Aorta (tissue), 5 donors: ENCODE results near the gene IGSF6. TPM values are rescaled to one million over a fixed set of nuclear protein-coding genes. Genes with fewer than 3 reads are reported as not detected.
"Not testable (repeated sequence)": the region's sequence is repeated elsewhere in the genome, so short reads cannot be mapped to it uniquely, and the experiment has no call there.

Source experiments
- ATAC-seq: fragments of 200-7000 bp; cut with Tn5 transposase; one replicate; pipeline ENCODE4 v1.9.1; 2022; ENCODE audit warnings: moderate library complexity; ENCODE audit not compliant: low FRiP score
- DNase-seq, 2 donors: peaks; one replicate each; pipeline ENCODE4 v3.0.0-alpha.2; 2020
- H3K27ac ChIP-seq, 2 donors: one replicate each; pipeline ENCODE4 v1.5.1; 2013; ENCODE audit warnings: low read length in 2 of 2, mild to moderate bottlenecking in 2 of 2, moderate library complexity in 2 of 2, control low read depth in 1 of 2, inconsistent platforms in 1 of 2, low read depth in 1 of 2
- H3K27me3 ChIP-seq, 2 donors: one replicate each; pipeline ENCODE4 v1.6.1; 2013; ENCODE audit warnings: control low read depth in 1 of 2, low read length in 1 of 2, mild to moderate bottlenecking in 1 of 2, moderate library complexity in 1 of 2; ENCODE audit not compliant: insufficient read depth in 2 of 2, control insufficient read depth in 1 of 2
- H3K36me3 ChIP-seq, 2 donors: one replicate each; pipeline ENCODE4 v1.6.1; 2013; ENCODE audit warnings: control low read depth in 1 of 2, low read length in 1 of 2, mild to moderate bottlenecking in 1 of 2; ENCODE audit not compliant: insufficient read depth in 2 of 2, control insufficient read depth in 1 of 2
- H3K4me1 ChIP-seq, 2 donors: one replicate each; pipeline ENCODE4 v1.6.1; 2013; ENCODE audit warnings: low read length in 2 of 2, control low read depth in 1 of 2, mild to moderate bottlenecking in 1 of 2, moderate library complexity in 1 of 2; ENCODE audit not compliant: insufficient read depth in 2 of 2, control insufficient read depth in 1 of 2
- H3K4me3 ChIP-seq, 2 donors: one replicate each; pipeline ENCODE4 v1.5.1; 2013; ENCODE audit warnings: low read length in 2 of 2, control low read depth in 1 of 2, mild to moderate bottlenecking in 1 of 2
- H3K9me3 ChIP-seq: one replicate; pipeline ENCODE4 v1.6.1; 2013; ENCODE audit warnings: mild to moderate bottlenecking, low read length; ENCODE audit not compliant: control insufficient read depth
- WGBS, 2 donors: extraction: QIAGEN DNeasy Blood & Tissue Kit; methylation state at CpG; one replicate each; pipeline ENCODE4 v1.1.7; 2013; 5-methylcytosine and 5-hydroxymethylcytosine counted together
- intact Hi-C, 2 donors: fragments of 100-400 bp; cut with DNase I; formaldehyde crosslinking; loops; one replicate each; pipeline versions ENCODE4 v1.14.2 to v1.15.0; 2022
- polyA plus RNA-seq, 2 donors: library from polyadenylated mRNA; stranded (reverse); fragments of 200-250 nt; gene quantifications; one replicate each; pipeline ENCODE4 v1.2.3, GENCODE V29; 2013
- total RNA-seq, 2 donors: library from RNA; stranded (reverse); fragmentation: NEBNext Ultra II Directional; extraction: Animal tissue kit (Norgen Biotek cat#: 25700); gene quantifications; one replicate each; pipeline ENCODE4 v1.2.1, GENCODE V29; 2021
- donor health status: healthy with polysubstance abuse.
- donor health status: Bipolar disorder and iron deficiency.
- donor health status: DM: no; HTN: no; CAD: no.
- donor health status: DM: no; HTN: no; CAD: no.
- donor health status: DM: yes; HTN: yes; CAD: no.

The IGSF6 gene
- total and polyA plus RNA-seq, 4 donors: 0.95 to 7.2 (median 5.5) TPM

GRCh38 chr16:21608639-21609328, 43.6 kb downstream of the IGSF6 start:
- Histone ChIP-seq H3K27me3 (no peaks in the 10 kb centered on the region), H3K27ac (no peak overlapping the region), H3K4me3 (no peak overlapping the region), H3K36me3 (no peaks in the 10 kb centered on the region), H3K9me3 (no peaks in the 10 kb centered on the region), H3K4me1 (no peaks in the 10 kb centered on the region)
- no peak for ATAC-seq
- no peak for DNase-seq
- 91 to 93% methylated on average over 3 of the region's 3 CpGs for WGBS, 2 donors
- intact Hi-C loops: loop anchor here in 1 of 2 donors (10.0 kb wide), 1 partner anchor 576 kb away; no protein-coding TSS in a partner anchor

- not testable (repeated sequence) for H3K27ac ChIP-seq, DNase-seq, ATAC-seq, H3K36me3 ChIP-seq, H3K9me3 ChIP-seq, H3K27me3 ChIP-seq, H3K4me3 ChIP-seq, H3K4me1 ChIP-seq
- 93 to 95% methylated on average over 8 of the region's 8 CpGs for WGBS, 2 donors
- intact Hi-C loops: loop anchor here in 1 of 2 donors (10.0 kb wide), 1 partner anchor 579 kb away; no protein-coding TSS in a partner anchor
Observed at GRCh38 chr16:21605848-21606247, 46.6 kb downstream of the IGSF6 start.

- DNase-seq (no peak), ATAC-seq (no peak)
- WGBS, 2 donors: 2 to 9% methylated on average over 3 of the region's 3 CpGs
- H3K27ac ChIP-seq: no peak overlapping the region
- no peaks in the 10 kb centered on the region for H3K4me1 ChIP-seq
- H3K36me3 ChIP-seq: no peaks in the 10 kb centered on the region
- no peak overlapping the region for H3K4me3 ChIP-seq
- H3K9me3 ChIP-seq: no peaks in the 10 kb centered on the region
- intact Hi-C loops: loop anchor here in 1 of 2 donors (10.0 kb wide), 1 partner anchor 581 kb away; no protein-coding TSS in a partner anchor
- H3K27me3 ChIP-seq: no peaks in the 10 kb centered on the region
Observed at GRCh38 chr16:21603928-21604327, 48.5 kb downstream of the IGSF6 start.

- H3K4me3 ChIP-seq: no peak overlapping the region
- no peaks in the 10 kb centered on the region for H3K27me3 ChIP-seq
- 93 to 94% methylated on average over 3 of the region's 3 CpGs for WGBS, 2 donors
- no peaks in the 10 kb centered on the region for H3K4me1 ChIP-seq
- H3K36me3 ChIP-seq: no peaks in the 10 kb centered on the region
- no peaks in the 10 kb centered on the region for H3K9me3 ChIP-seq
- intact Hi-C loops: loop anchor here in 1 of 2 donors (10.0 kb wide), 1 partner anchor 582 kb away; no protein-coding TSS in a partner anchor
- DNase-seq (no peak), ATAC-seq (no peak)
- no peak overlapping the region for H3K27ac ChIP-seq
Observed at GRCh38 chr16:21602785-21603184, 49.6 kb downstream of the IGSF6 start.

- DNase-seq (no peak), ATAC-seq (peak; percentile 9)
- no peaks in the 10 kb centered on the region for H3K4me1 ChIP-seq
- intact Hi-C loops: loop anchor here in 1 of 2 donors (10.0 kb wide), 1 partner anchor 585 kb away; no protein-coding TSS in a partner anchor
- peak overlapping the region; percentile 74 to 87 for H3K4me3 ChIP-seq
- no peaks in the 10 kb centered on the region for H3K36me3 ChIP-seq
- H3K9me3 ChIP-seq: no peaks in the 10 kb centered on the region
- H3K27me3 ChIP-seq: no peaks in the 10 kb centered on the region
- peak overlapping the region; percentile 59 to 73 for H3K27ac ChIP-seq
- 1% methylated on average over 32 to 52 of the region's 52 CpGs for WGBS, 2 donors
Observed at GRCh38 chr16:21600031-21600773, 52.2 kb downstream of the IGSF6 start.

GRCh38 chr16:21599122-21600030, 53.0 kb downstream of the IGSF6 start, which contains the start of gene METTL9:
TSS of gene METTL9 (plus strand) at chr16:21599577. CDS start at chr16:21599734, 157 bp downstream.
- peak; percentile 100 for ATAC-seq
- H3K4me3 ChIP-seq: peak within 1 kb of the TSS; percentile 74 to 87
- no peaks in the 10 kb centered on the region for H3K4me1 ChIP-seq
- WGBS, 2 donors: 1% methylated on average over 70 to 100 of the region's 100 CpGs
- no peaks in the 10 kb centered on the region for H3K27me3 ChIP-seq
- no peaks in the 10 kb centered on the region for H3K9me3 ChIP-seq
- H3K27ac ChIP-seq: peak within 1 kb of the TSS; percentile 59 to 77
- intact Hi-C loops: loop anchor here in 1 of 2 donors (10.0 kb wide), 1 partner anchor 585 kb away; no protein-coding TSS in a partner anchor
- no peaks in the 10 kb centered on the region for H3K36me3 ChIP-seq
- peak; percentile 97 for DNase-seq

- no peaks in the 10 kb centered on the region for H3K36me3 ChIP-seq
- no peaks in the 10 kb centered on the region for H3K4me1 ChIP-seq
- 1% methylated on average over 13 of the region's 13 CpGs for WGBS, 2 donors
- H3K27me3 ChIP-seq: no peaks in the 10 kb centered on the region
- DNase-seq (peak in 1 of 2 donors; percentile 51), ATAC-seq (peak; percentile 13)
- H3K27ac ChIP-seq: peak overlapping the region in 1 of 2 donors; percentile 71
- H3K9me3 ChIP-seq: no peaks in the 10 kb centered on the region
- peak overlapping the region; percentile 63 to 87 for H3K4me3 ChIP-seq
- intact Hi-C loops: no loop called here
Observed at GRCh38 chr16:21598701-21599121, 53.7 kb downstream of the IGSF6 start.

- no peaks in the 10 kb centered on the region for H3K4me1 ChIP-seq
- no peak overlapping the region for H3K4me3 ChIP-seq
- no peak for ATAC-seq
- no peaks in the 10 kb centered on the region for H3K9me3 ChIP-seq
- no peaks in the 10 kb centered on the region for H3K36me3 ChIP-seq
- H3K27ac ChIP-seq: no peak overlapping the region
- 90 to 93% methylated on average over 12 of the region's 12 CpGs for WGBS, 2 donors
- intact Hi-C loops: no loop called here
- H3K27me3 ChIP-seq: no peaks in the 10 kb centered on the region
- DNase-seq: no peak
Observed at GRCh38 chr16:21598206-21598605, 54.2 kb downstream of the IGSF6 start.
